Heart left ventricle (tissue), 16 donors: ENCODE data around the gene LRRC18. TPM values are rescaled to one million over a fixed set of nuclear protein-coding genes. Genes with fewer than 3 reads are reported as not detected.

Source experiments
- ATAC-seq, 4 donors: fragments of 200-7000 bp; cut with Tn5 transposase; one replicate each; pipeline ENCODE4 v1.9.1; 2020 to 2022; ENCODE audit warnings: moderate library complexity in 4 of 4, mild to moderate bottlenecking in 3 of 4, moderate number of reproducible peaks in 1 of 4
- DNase-seq, 5 donors: peaks; one replicate each; pipeline ENCODE4 v3.0.0-alpha.2; 2020
- H3K27ac ChIP-seq, 12 donors: fragments of 200-600 bp; sonication (generic) in 4 of 12; one replicate each; pipeline versions ENCODE4 v1.5.0 to v1.8.0; 2016 to 2022; ENCODE audit warnings: mild to moderate bottlenecking in 2 of 12
- H3K27me3 ChIP-seq, 9 donors: fragments of 200-600 bp; sonication (generic) in 2 of 9; one replicate each; pipeline versions ENCODE4 v1.5.1 to v1.8.0; 2016 to 2022; ENCODE audit warnings: mild to moderate bottlenecking in 3 of 9
- H3K36me3 ChIP-seq, 9 donors: fragments of 200-600 bp; sonication (generic) in 2 of 9; one replicate each; pipeline versions ENCODE4 v1.5.0 to v1.8.0; 2018 to 2022; ENCODE audit warnings: mild to moderate bottlenecking in 2 of 9
- H3K4me1 ChIP-seq, 12 donors: fragments of 200-600 bp; sonication (generic) in 4 of 12; one replicate each; pipeline versions ENCODE4 v1.5.0 to v1.8.0; 2016 to 2022; ENCODE audit warnings: mild to moderate bottlenecking in 3 of 12
- H3K4me3 ChIP-seq, 12 donors: fragments of 200-600 bp; sonication (generic) in 4 of 12; one replicate each; pipeline versions ENCODE4 v1.5.0 to v1.8.0; 2017 to 2022; ENCODE audit warnings: mild to moderate bottlenecking in 9 of 12, moderate library complexity in 4 of 12
- H3K9me3 ChIP-seq, 12 donors: fragments of 200-600 bp; sonication (generic) in 4 of 12; one replicate each; pipeline versions ENCODE4 v1.5.0 to v1.8.0; 2016 to 2022; ENCODE audit warnings: mild to moderate bottlenecking in 1 of 12
- POLR2A ChIP-seq, 2 donors: fragments of 450-650 bp; IDR thresholded peaks; one replicate each; pipeline ENCODE4 v1.6.1; 2017; ENCODE audit warnings: antibody characterized with exemption in 2 of 2, mild to moderate bottlenecking in 2 of 2, moderate library complexity in 2 of 2
- WGBS, 4 donors: extraction: QIAGEN DNeasy Blood & Tissue Kit in 2 of 4; methylation state at CpG; one replicate each; pipeline versions ENCODE4 v1.1.5 to v1.1.7; 2013 to 2018; 5-methylcytosine and 5-hydroxymethylcytosine counted together
- intact Hi-C, 10 donors: fragments of 100-400 bp; cut with DNase I; formaldehyde crosslinking; loops; one replicate each; pipeline versions ENCODE4 v1.11.1 to v1.14.2; 2022
- polyA plus RNA-seq, 2 donors: library from polyadenylated mRNA; stranded (reverse); fragments of 200-250 nt; gene quantifications; one replicate each; pipeline ENCODE4 v1.2.3, GENCODE V29; 2013
- total RNA-seq, 9 donors: library from RNA; depleted of rRNA in 2 of 9; stranded (reverse); fragments of >200 nt in 2 of 9; fragmentation: NEBNext Ultra II Directional in 3 of 9; extraction: Animal tissue kit (Norgen Biotek cat#: 25700) in 3 of 9; gene quantifications; one replicate each; pipeline versions ENCODE4 v1.1.0 to v1.2.4, GENCODE V29; 2016 to 2023
- TF ChIP-seq, protein P1 (sequence below), 12 donors: fragments of 200-600 bp; sonication (generic) in 4 of 12; IDR thresholded peaks; one replicate each; pipeline versions ENCODE4 v1.5.0 to v1.8.0; 2018 to 2022; ENCODE audit warnings: antibody characterized with exemption in 12 of 12, mild to moderate bottlenecking in 5 of 12
- donor health status: ischemic (EF 13 %, LVEDD 7.1; RV severe dilation, severe dysfunction).
- donor health status: healthy with polysubstance abuse.
- donor health status: DM: no; HTN: yes; CAD: no.
- donor health status: DM: no; HTN: no; CAD: no.
- donor health status: ischemic (EF 25% LVEDD 6.9; RV normal size, moderate dysfunction).
- donor health status: ischemic (EF 25% LVEDD 5.7; RV mildly dilated, moderate dysfunction).
- donor health status: healthy.
- donor health status: DM: yes; HTN: yes; CAD: no.
- donor health status: ischemic (EF 35%, LVEDD 5.7; RV mildly dilated, moderate dysfunction).
- donor health status: nonischemic (EF 11% LVEDD 7.7; RV severe dilation, severe dysfunction).
- donor health status: DM: yes; HTN: yes; CAD: no.
- donor health status: PGD.
- donor health status: ischemic (EF 29% LVEDD 5.4; RV normal size, mild dysfunction).
- donor health status: nonischemic (EF 23%, LVEDD 6.1; RV moderate dilation, normal function).

The LRRC18 gene
- total and polyA plus RNA-seq, 11 donors: not detected

GRCh38 chr10:48973065-48973464 is 33.4 kb upstream of the LRRC18 start:
- no peaks in the 10 kb centered on the region for H3K4me1 ChIP-seq
- H3K27ac ChIP-seq: no peak overlapping the region
- no peak for DNase-seq
- intact Hi-C loops: loop anchor here in 4 of 10 donors (5.0 to 10.0 kb wide), 4 partner anchors 308 to 432 kb away; no protein-coding TSS in a partner anchor
- no peaks in the 10 kb centered on the region for H3K27me3 ChIP-seq
- H3K4me3 ChIP-seq: no peak overlapping the region
- no peaks in the 10 kb centered on the region for H3K36me3 ChIP-seq
- no peaks in the 10 kb centered on the region for H3K9me3 ChIP-seq
- ATAC-seq: no peak
- 89 to 94% (median 92%) methylated on average over 5 of the region's 5 CpGs for WGBS, 4 donors
- TF ChIP-seq, protein P1, sequence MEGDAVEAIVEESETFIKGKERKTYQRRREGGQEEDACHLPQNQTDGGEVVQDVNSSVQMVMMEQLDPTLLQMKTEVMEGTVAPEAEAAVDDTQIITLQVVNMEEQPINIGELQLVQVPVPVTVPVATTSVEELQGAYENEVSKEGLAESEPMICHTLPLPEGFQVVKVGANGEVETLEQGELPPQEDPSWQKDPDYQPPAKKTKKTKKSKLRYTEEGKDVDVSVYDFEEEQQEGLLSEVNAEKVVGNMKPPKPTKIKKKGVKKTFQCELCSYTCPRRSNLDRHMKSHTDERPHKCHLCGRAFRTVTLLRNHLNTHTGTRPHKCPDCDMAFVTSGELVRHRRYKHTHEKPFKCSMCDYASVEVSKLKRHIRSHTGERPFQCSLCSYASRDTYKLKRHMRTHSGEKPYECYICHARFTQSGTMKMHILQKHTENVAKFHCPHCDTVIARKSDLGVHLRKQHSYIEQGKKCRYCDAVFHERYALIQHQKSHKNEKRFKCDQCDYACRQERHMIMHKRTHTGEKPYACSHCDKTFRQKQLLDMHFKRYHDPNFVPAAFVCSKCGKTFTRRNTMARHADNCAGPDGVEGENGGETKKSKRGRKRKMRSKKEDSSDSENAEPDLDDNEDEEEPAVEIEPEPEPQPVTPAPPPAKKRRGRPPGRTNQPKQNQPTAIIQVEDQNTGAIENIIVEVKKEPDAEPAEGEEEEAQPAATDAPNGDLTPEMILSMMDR (IDR thresholded peaks at IDR 0.05): no peak
- TF ChIP-seq POLR2A (IDR thresholded peaks at IDR 0.05): no peak

- no peak overlapping the region for H3K4me3 ChIP-seq
- H3K36me3 ChIP-seq: peaks cover 0 to 3% (median 0%) of the 10 kb centered on the region in 9 donors
- no peak for TF ChIP-seq POLR2A (IDR thresholded peaks at IDR 0.05)
- TF ChIP-seq, protein P1 (IDR thresholded peaks at IDR 0.05): no peak
- no peaks in the 10 kb centered on the region for H3K4me1 ChIP-seq
- intact Hi-C loops: loop anchor here in 4 of 10 donors (5.0 to 10.0 kb wide), 4 partner anchors 306 to 434 kb away; no protein-coding TSS in a partner anchor
- no peaks in the 10 kb centered on the region for H3K9me3 ChIP-seq
- WGBS, 4 donors: 90 to 91% (median 90%) methylated on average over 4 of the region's 4 CpGs
- ATAC-seq: no peak
- no peak overlapping the region for H3K27ac ChIP-seq
- DNase-seq: no peak
- no peaks in the 10 kb centered on the region for H3K27me3 ChIP-seq
Measured at GRCh38 chr10:48970654-48971053, 31.0 kb upstream of the LRRC18 start.

- TF ChIP-seq, protein P1 (IDR thresholded peaks at IDR 0.05): no peak
- no peak for TF ChIP-seq POLR2A (IDR thresholded peaks at IDR 0.05)
- 88 to 93% (median 91%) methylated on average over 14 of the region's 14 CpGs for WGBS, 4 donors
- Histone ChIP-seq H3K4me1 (no peaks in the 10 kb centered on the region), H3K27ac (no peak overlapping the region), H3K36me3 (peaks cover 0 to 3% (median 0%) of the 10 kb centered on the region in 9 donors), H3K27me3 (no peaks in the 10 kb centered on the region), H3K9me3 (no peaks in the 10 kb centered on the region), H3K4me3 (no peak overlapping the region)
- ATAC-seq: no peak
- no peak for DNase-seq
- intact Hi-C loops: loop anchor here in 4 of 10 donors (5.0 to 10.0 kb wide), 4 partner anchors 305 to 435 kb away; no protein-coding TSS in a partner anchor
Measured at GRCh38 chr10:48970046-48970445, 30.4 kb upstream of the LRRC18 start.

DNA sequence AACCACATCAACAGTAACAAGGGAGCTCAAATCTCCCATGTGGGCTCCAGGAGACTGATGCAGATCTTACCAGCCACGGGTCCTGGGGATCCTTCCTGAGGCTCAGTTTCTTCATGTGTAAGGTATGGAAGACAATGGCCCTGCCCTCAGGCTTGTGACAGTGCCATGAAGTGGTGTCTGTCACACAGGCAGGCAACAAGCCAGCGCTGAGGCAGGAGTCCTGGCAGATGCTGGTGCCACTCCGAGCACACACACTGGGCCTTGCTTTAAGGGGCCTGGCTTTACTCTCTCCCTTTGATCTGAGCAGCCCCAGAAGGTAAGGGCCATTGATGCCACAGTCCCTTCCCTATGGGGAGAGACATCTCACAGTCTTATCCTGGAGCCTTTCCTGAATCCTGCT is 28.4 kb upstream of the LRRC18 start:
- H3K27me3 ChIP-seq: no peaks in the 10 kb centered on the region
- DNase-seq: peak in 1 of 5 donors; percentile 46
- no peaks in the 10 kb centered on the region for H3K4me1 ChIP-seq
- intact Hi-C loops: loop anchor here in 1 of 10 donors (5.0 to 10.0 kb wide), 2 partner anchors 301 to 413 kb away; no protein-coding TSS in a partner anchor
- 79 to 84% (median 82%) methylated on average over 3 of the region's 3 CpGs for WGBS, 4 donors
- ATAC-seq: peak in 3 of 4 donors; percentile 21 to 59 (median 46)
- H3K4me3 ChIP-seq: no peak overlapping the region
- TF ChIP-seq, protein P1 (IDR thresholded peaks at IDR 0.05): no peak
- TF ChIP-seq POLR2A (IDR thresholded peaks at IDR 0.05): no peak
- no peaks in the 10 kb centered on the region for H3K9me3 ChIP-seq
- peaks cover 0 to 3% (median 0%) of the 10 kb centered on the region in 9 donors for H3K36me3 ChIP-seq
- H3K27ac ChIP-seq: no peak overlapping the region
